ENCODE measurements around the gene EMC7. TPM values are rescaled to one million over a fixed set of nuclear protein-coding genes. Genes with fewer than 3 reads are reported as not detected.

EMC7 gene
- total and polyA plus RNA-seq, 2 of the 4 experiments (the other 2 are of a cell fraction) = 46.6 to 76.4 TPM

- in situ Hi-C loops (cut with MboI; ENCODE audit: low sequenced_read_pairs) (no loop called here), dilution Hi-C loops (cut with HindIII; ENCODE audit: low sequenced_read_pairs, unreplicated experiment) (no loop called here), intact Hi-C loops (cut with micrococcal nuclease) (loop anchor here (1.0 kb wide), 1 partner anchor 10 kb away; no protein-coding TSS in a partner anchor)
- CTCF ChIA-PET = no interaction called here
- no peak overlapping the region for H4K91ac ChIP-seq (ENCODE audit: insufficient read depth, low read depth, low read length)
- no peak overlapping the region for H3K14ac ChIP-seq (replicated peaks; ENCODE audit: low read depth, low read length)
- no peak overlapping the region for H3K23ac ChIP-seq (ENCODE audit: low read depth, low read length)
- H3K9me1 ChIP-seq (ENCODE audit: insufficient read depth, low read length) = no peaks in the 10 kb centered on the region
- H3K4me1 ChIP-seq (ENCODE audit: control insufficient read depth, insufficient read depth, low read length) = no peaks in the 10 kb centered on the region
- no peak overlapping the region for H3K18ac ChIP-seq (ENCODE audit: low read depth, low read length)
- H3K27ac ChIP-seq (ENCODE audit: insufficient read depth, low read length) = no peak overlapping the region
- H2BK5ac ChIP-seq (ENCODE audit: low read depth, low read length, poor library complexity, severe bottlenecking) = no peak overlapping the region
- TF ChIP-seq RFX5 (IDR thresholded peaks at IDR 0.05; ENCODE audit: low read depth, low read length) (no peak), RAD21 (IDR thresholded peaks at IDR 0.05; ENCODE audit: low read length) (no peak), NFE2L2 (IDR thresholded peaks at IDR 0.05; ENCODE audit: low read depth, low read length) (no peak), SMC3 (IDR thresholded peaks at IDR 0.05; ENCODE audit: low read depth, low read length) (no peak), USF2 (IDR thresholded peaks at IDR 0.05; ENCODE audit: low read depth, low read length) (no peak), MAFK (IDR thresholded peaks at IDR 0.05; ENCODE audit: low read depth, low read length) (no peak), BHLHE40 (IDR thresholded peaks at IDR 0.05; ENCODE audit: low read depth, low read length) (no peak), FOS (IDR thresholded peaks at IDR 0.05; ENCODE audit: low read depth, low read length) (no peak), MXI1 (IDR thresholded peaks at IDR 0.05; ENCODE audit: borderline replicate concordance, low read depth, low read length) (no peak), MAZ (IDR thresholded peaks at IDR 0.05; ENCODE audit: borderline replicate concordance, low read depth, low read length) (no peak), CHD1 (IDR thresholded peaks at IDR 0.05; ENCODE audit: low read depth, low read length) (no peak), CTCF (conservative IDR thresholded peaks at IDR 0.05; ENCODE audit: low read depth, low read length) (no peak)
- TF ChIP-seq, protein P1, sequence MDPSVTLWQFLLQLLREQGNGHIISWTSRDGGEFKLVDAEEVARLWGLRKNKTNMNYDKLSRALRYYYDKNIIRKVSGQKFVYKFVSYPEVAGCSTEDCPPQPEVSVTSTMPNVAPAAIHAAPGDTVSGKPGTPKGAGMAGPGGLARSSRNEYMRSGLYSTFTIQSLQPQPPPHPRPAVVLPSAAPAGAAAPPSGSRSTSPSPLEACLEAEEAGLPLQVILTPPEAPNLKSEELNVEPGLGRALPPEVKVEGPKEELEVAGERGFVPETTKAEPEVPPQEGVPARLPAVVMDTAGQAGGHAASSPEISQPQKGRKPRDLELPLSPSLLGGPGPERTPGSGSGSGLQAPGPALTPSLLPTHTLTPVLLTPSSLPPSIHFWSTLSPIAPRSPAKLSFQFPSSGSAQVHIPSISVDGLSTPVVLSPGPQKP (IDR thresholded peaks at IDR 0.05; ENCODE audit: borderline replicate concordance, low read depth, low read length) = no peak
- no peak overlapping the region for H3K4me3 ChIP-seq (ENCODE audit: insufficient read depth, low read depth, low read length)
- no peak overlapping the region for H2AK5ac ChIP-seq (ENCODE audit: low read depth, low read length)
- no peak overlapping the region for H3K56ac ChIP-seq (ENCODE audit: extremely low read depth, insufficient read depth, low read length)
- H3K9me3 ChIP-seq (ENCODE audit: control insufficient read depth, insufficient read depth, low read length) = no peaks in the 10 kb centered on the region
- no peaks in the 10 kb centered on the region for H3K79me1 ChIP-seq (ENCODE audit: low read depth in 1 of 2, low read length in 2 of 2)
- no TSS peak for BruUV-seq (replicated peaks)
- no peak overlapping the region for H3K4ac ChIP-seq (ENCODE audit: low read depth, low read length)
- H2AFZ ChIP-seq (replicated peaks; ENCODE audit: low read length, poor library complexity) = no peak overlapping the region
- H4K20me1 ChIP-seq (ENCODE audit: insufficient read depth, low read length) = no peaks in the 10 kb centered on the region
- no peak overlapping the region for H2BK120ac ChIP-seq (ENCODE audit: low read depth, low read length)
- no CpG with 5 or more reads among the region's 1 CpG for WGBS, 2 experiments (ENCODE audit: extremely low coverage in 2 of 2, insufficient read length in 1 of 2)
- POLR2A ChIA-PET (ENCODE audit: unreplicated experiment) = no interaction called here
- peak; percentile 46 for ATAC-seq (ENCODE audit: low read depth)
- H2AK9ac ChIP-seq (replicated peaks; ENCODE audit: low read depth, low read length, poor library complexity) = no peak overlapping the region
- H3K4me2 ChIP-seq (ENCODE audit: low read depth, low read length) = no peak overlapping the region
- H3K9ac ChIP-seq (ENCODE audit: low read depth, low read length) = no peak overlapping the region
- DNase-seq = peak; percentile 53
- H2BK15ac ChIP-seq (ENCODE audit: low read depth, low read length) = no peak overlapping the region
- H3K36me3 ChIP-seq (ENCODE audit: control insufficient read depth, insufficient read depth, low read length) = no peaks in the 10 kb centered on the region
- H2BK20ac ChIP-seq (ENCODE audit: low read depth, low read length) = no peak overlapping the region
- H4K8ac ChIP-seq (ENCODE audit: low read depth in 2 of 2, low read length in 2 of 2) = no peak overlapping the region
- no peaks in the 10 kb centered on the region for H3K27me3 ChIP-seq (ENCODE audit: control insufficient read depth, insufficient read depth, low read length)
- no peak overlapping the region for H4K5ac ChIP-seq (ENCODE audit: low read depth, low read length)
Observed at GRCh38 chr15:34132881-34133280, 31.2 kb upstream of the EMC7 start.
